ENCODE results near the gene MRPL36.

Gene MRPL36

GRCh38 chr5:1788200-1788599 is 11.4 kb downstream of the MRPL36 start:
- peaks cover 7% of the 10 kb centered on the region for H3K4me1 ChIP-seq (ENCODE audit: low read length)
- no peak overlapping the region for H2AFZ ChIP-seq (ENCODE audit: low read length)
- no peaks in the 10 kb centered on the region for H3K36me3 ChIP-seq (replicated peaks; ENCODE audit: insufficient read depth, low read length)
- H3K9me2 ChIP-seq (replicated peaks; ENCODE audit: insufficient read depth, low read length), result no peaks in the 10 kb centered on the region
- H3K4me2 ChIP-seq (ENCODE audit: low read depth, low read length), result no peak overlapping the region
- no peaks in the 10 kb centered on the region for H4K20me1 ChIP-seq (ENCODE audit: insufficient read depth, low read length)
- H3K4me3 ChIP-seq (ENCODE audit: low read length), result no peak overlapping the region
- no peak overlapping the region for H3K27ac ChIP-seq (ENCODE audit: low read length)
- no peaks in the 10 kb centered on the region for H3K27me3 ChIP-seq (replicated peaks; ENCODE audit: insufficient read depth, low read length)
- TF ChIP-seq CTCF (IDR thresholded peaks at IDR 0.05; ENCODE audit: low read length), result no peak
- no peak for TF ChIP-seq EZH2 (optimal IDR thresholded peaks at IDR 0.05; ENCODE audit: low read depth, low read length)
- TF ChIP-seq EZH2phosphoT487 (IDR thresholded peaks at IDR 0.05; ENCODE audit: low read length), result no peak
- peaks cover 15% of the 10 kb centered on the region for H3F3A ChIP-seq (ENCODE audit: insufficient read depth, low read length)
- no peaks in the 10 kb centered on the region for H3K9me3 ChIP-seq (replicated peaks; ENCODE audit: insufficient read depth, low read length)
- H3K9ac ChIP-seq (ENCODE audit: low read length), result no peak overlapping the region
- no peak for DNase-seq
- no peaks in the 10 kb centered on the region for H3K79me2 ChIP-seq (ENCODE audit: low read length)

DNA sequence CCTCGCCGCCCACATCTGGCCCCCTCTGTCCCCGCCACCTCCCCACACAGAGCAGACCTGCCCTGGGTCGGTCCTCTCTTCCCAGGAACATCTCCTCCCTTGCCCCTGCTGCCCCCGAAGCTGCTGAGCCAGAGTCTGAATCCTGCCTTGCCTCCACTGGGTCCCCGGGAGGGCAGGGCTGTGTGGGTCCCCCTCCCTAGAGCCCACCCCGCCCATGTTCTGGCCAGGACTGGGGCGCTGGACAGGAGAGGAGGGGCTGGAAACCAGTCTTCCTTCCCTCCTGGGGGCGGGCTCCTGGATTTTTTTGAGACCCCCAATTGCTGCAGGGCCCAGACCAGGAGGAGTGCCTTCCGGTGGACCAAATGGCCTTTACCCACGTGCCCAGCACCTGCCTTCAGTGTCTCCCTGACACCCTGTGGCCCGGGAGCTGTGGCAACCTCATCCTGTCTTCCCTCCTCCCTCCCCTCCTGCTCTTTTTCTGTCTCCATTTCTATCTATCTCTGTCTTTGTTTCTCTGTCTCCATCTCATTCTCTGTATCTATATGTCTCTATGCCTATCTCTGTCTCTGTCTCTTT is 12.1 kb downstream of the MRPL36 start:
- Histone ChIP-seq H3K36me3 (replicated peaks; ENCODE audit: insufficient read depth, low read length) (no peaks in the 10 kb centered on the region), H3K9ac (ENCODE audit: low read length) (no peak overlapping the region), H2AFZ (ENCODE audit: low read length) (no peak overlapping the region), H3K4me2 (ENCODE audit: low read depth, low read length) (no peak overlapping the region), H3K9me2 (replicated peaks; ENCODE audit: insufficient read depth, low read length) (no peaks in the 10 kb centered on the region), H3K9me3 (replicated peaks; ENCODE audit: insufficient read depth, low read length) (no peaks in the 10 kb centered on the region), H3K4me3 (ENCODE audit: low read length) (no peak overlapping the region), H4K20me1 (ENCODE audit: insufficient read depth, low read length) (no peaks in the 10 kb centered on the region), H3K4me1 (ENCODE audit: low read length) (peaks cover 4% of the 10 kb centered on the region; the same call in 1 of the 2 replicates), H3K79me2 (ENCODE audit: low read length) (no peaks in the 10 kb centered on the region), H3K27me3 (replicated peaks; ENCODE audit: insufficient read depth, low read length) (no peaks in the 10 kb centered on the region), H3F3A (ENCODE audit: insufficient read depth, low read length) (peaks cover 12% of the 10 kb centered on the region), H3K27ac (ENCODE audit: low read length) (no peak overlapping the region)
- DNase-seq, result no peak
- no peak for TF ChIP-seq EZH2phosphoT487 (IDR thresholded peaks at IDR 0.05; ENCODE audit: low read length)
- no peak for TF ChIP-seq CTCF (IDR thresholded peaks at IDR 0.05; ENCODE audit: low read length)
- no peak for TF ChIP-seq EZH2 (optimal IDR thresholded peaks at IDR 0.05; ENCODE audit: low read depth, low read length)

- Histone ChIP-seq H3K9me3 (replicated peaks; ENCODE audit: insufficient read depth, low read length) (no peaks in the 10 kb centered on the region), H3K9ac (ENCODE audit: low read length) (no peak overlapping the region), H3F3A (ENCODE audit: insufficient read depth, low read length) (peaks cover 4% of the 10 kb centered on the region), H3K36me3 (replicated peaks; ENCODE audit: insufficient read depth, low read length) (no peaks in the 10 kb centered on the region), H3K4me1 (ENCODE audit: low read length) (no peaks in the 10 kb centered on the region; the same call in 1 of the 2 replicates), H2AFZ (ENCODE audit: low read length) (no peak overlapping the region), H3K79me2 (ENCODE audit: low read length) (no peaks in the 10 kb centered on the region), H3K4me2 (ENCODE audit: low read depth, low read length) (no peak overlapping the region), H3K9me2 (replicated peaks; ENCODE audit: insufficient read depth, low read length) (no peaks in the 10 kb centered on the region), H3K27ac (ENCODE audit: low read length) (no peak overlapping the region), H3K4me3 (ENCODE audit: low read length) (no peak overlapping the region), H3K27me3 (replicated peaks; ENCODE audit: insufficient read depth, low read length) (no peaks in the 10 kb centered on the region), H4K20me1 (ENCODE audit: insufficient read depth, low read length) (no peaks in the 10 kb centered on the region)
- no peak for DNase-seq
- TF ChIP-seq EZH2phosphoT487 (IDR thresholded peaks at IDR 0.05; ENCODE audit: low read length) (no peak), EZH2 (optimal IDR thresholded peaks at IDR 0.05; ENCODE audit: low read depth, low read length) (no peak), CTCF (IDR thresholded peaks at IDR 0.05; ENCODE audit: low read length) (no peak)
Observed at GRCh38 chr5:1786621-1787471, 12.8 kb downstream of the MRPL36 start.
